Activated gamma-delta T cell treated with Interleukin-2 at 50 U/mL for 16 hours (primary cell): Measurements from ENCODE around the gene MBLAC2.

Experiments used
- DNase-seq: peaks from one replicate; pipeline ENCODE4 v3.0.0-alpha.2; 2020

Gene MBLAC2

GRCh38 chr5:90446961-90447360, 27.6 kb downstream of the MBLAC2 start:
- DNase-seq: no peak

- DNase-seq: no peak
These were observed 33.9 kb downstream of the MBLAC2 start for GRCh38 chr5:90440644-90441043.

GRCh38 chr5:90438100-90438499, 36.5 kb downstream of the MBLAC2 start:
- DNase-seq: no peak

- no peak for DNase-seq
These were observed 36.9 kb downstream of the MBLAC2 start for GRCh38 chr5:90437663-90438062.

- DNase-seq: peak; percentile 34
These were observed 40.4 kb downstream of the MBLAC2 start for GRCh38 chr5:90434116-90434714.

- DNase-seq: no peak
These were observed 50.3 kb downstream of the MBLAC2 start for GRCh38 chr5:90424245-90424644.

- no peak for DNase-seq
These were observed 53.4 kb downstream of the MBLAC2 start for GRCh38 chr5:90421136-90421535.

GRCh38 chr5:90418214-90418613, 56.4 kb downstream of the MBLAC2 start:
- no peak for DNase-seq

- no peak for DNase-seq
These were observed 64.3 kb downstream of the MBLAC2 start for GRCh38 chr5:90410178-90410762.

- DNase-seq: peak; percentile 87
These were observed 65.0 kb downstream of the MBLAC2 start, which contains the start of gene CETN3 for GRCh38 chr5:90409318-90410177. TSS of gene CETN3 (minus strand) at chr5:90409756. CDS start at chr5:90409661, 95 bp downstream.

- DNase-seq: no peak
These were observed 65.8 kb downstream of the MBLAC2 start for GRCh38 chr5:90408571-90409317.
